ENCODE measurements around the gene TOGARAM2. TPM values are rescaled to one million over a fixed set of nuclear protein-coding genes. Genes with fewer than 3 reads are reported as not detected.
A peak's percentile ranks its signal among the peaks of the same experiment; 100 is the strongest.

TOGARAM2 gene
- total and polyA plus RNA-seq, 7 experiments from 2014 or later = 0.58 to 4.9 (median 1.4) TPM; not detected in 1

GRCh38 chr2:28978606-28979005, 2.5 kb upstream of the TOGARAM2 start:
- POLR2A ChIA-PET = no interaction called here
- no peak for DNase-seq
- no peaks in the 10 kb centered on the region for H3K27me3 ChIP-seq (ENCODE audit: control insufficient read depth in 2 of 2, insufficient read depth in 2 of 2, low read length in 2 of 2)
- H3K4me3 ChIP-seq (ENCODE audit: low read length) = no peak overlapping the region
- H3K9me3 ChIP-seq (ENCODE audit: control insufficient read depth in 2 of 3, low read length in 3 of 3) = no peaks in the 10 kb centered on the region
- intact Hi-C loops (cut with micrococcal nuclease) = no loop called here
- H3K4me1 ChIP-seq (ENCODE audit: control insufficient read depth in 2 of 2, insufficient read depth in 2 of 2, low read length in 2 of 2) = no peaks in the 10 kb centered on the region
- Mint-ChIP-seq H3K4me1 (peaks cover 0 to 4% (median under 1%) of the 10 kb centered on the region in 7 donors), H3K9me3 (peaks cover 0 to 12% (median 3%) of the 10 kb centered on the region in 11 donors), H3K27ac (no peak overlapping the region), H3K4me3 (no peak overlapping the region), H3K27me3 (no peaks in the 10 kb centered on the region), H3K36me3 (peaks cover 0 to 1% (median 0%) of the 10 kb centered on the region in 5 donors)
- ATAC-seq = no peak
- no peak overlapping the region for H3K27ac ChIP-seq (ENCODE audit: low read depth, low read length)
- CTCF ChIA-PET = interaction anchor here (0.6 to 0.7 kb wide), 2 partner anchors 19 to 223 kb away, joined by 3 read pairs; no protein-coding TSS in a partner anchor
- no peaks in the 10 kb centered on the region for H3K36me3 ChIP-seq (ENCODE audit: control insufficient read depth in 2 of 3, insufficient read depth in 3 of 3, low read length in 3 of 3)

- Histone ChIP-seq H3K4me1 (ENCODE audit: control insufficient read depth in 2 of 2, insufficient read depth in 2 of 2, low read length in 2 of 2) (no peaks in the 10 kb centered on the region), H3K27me3 (ENCODE audit: control insufficient read depth in 2 of 2, insufficient read depth in 2 of 2, low read length in 2 of 2) (no peaks in the 10 kb centered on the region), H3K27ac (ENCODE audit: low read depth, low read length) (no peak overlapping the region), H3K36me3 (ENCODE audit: control insufficient read depth in 2 of 3, insufficient read depth in 3 of 3, low read length in 3 of 3) (no peaks in the 10 kb centered on the region), H3K4me3 (ENCODE audit: low read length) (no peak overlapping the region), H3K9me3 (ENCODE audit: control insufficient read depth in 2 of 3, low read length in 3 of 3) (no peaks in the 10 kb centered on the region)
- no peak for ATAC-seq
- no peak for DNase-seq
- ChIA-PET POLR2A (no interaction called here), CTCF (interaction anchor here (0.6 to 1.1 kb wide), 3 partner anchors 13 to 207 kb away, joined by 3 read pairs; no protein-coding TSS in a partner anchor)
- Mint-ChIP-seq H3K36me3 (peaks cover 0 to 1% (median 0%) of the 10 kb centered on the region in 5 donors), H3K4me1 (no peaks in the 10 kb centered on the region), H3K9me3 (peaks cover 0 to 8% (median 0%) of the 10 kb centered on the region in 11 donors), H3K27ac (no peak overlapping the region), H3K27me3 (no peaks in the 10 kb centered on the region), H3K4me3 (no peak overlapping the region)
- intact Hi-C loops (cut with micrococcal nuclease) = no loop called here
Measured at GRCh38 chr2:28979041-28979440, 2.1 kb upstream of the TOGARAM2 start.

GRCh38 chr2:28979576-28980366, 1.3 kb upstream of the TOGARAM2 start:
- POLR2A ChIA-PET = interaction anchor here (1.1 kb wide), 1 partner anchor 31 kb away, joined by 3 read pairs; no protein-coding TSS in a partner anchor
- Histone ChIP-seq H3K27me3 (ENCODE audit: control insufficient read depth in 2 of 2, insufficient read depth in 2 of 2, low read length in 2 of 2) (no peaks in the 10 kb centered on the region), H3K27ac (ENCODE audit: low read depth, low read length) (no peak overlapping the region), H3K36me3 (ENCODE audit: control insufficient read depth in 2 of 3, insufficient read depth in 3 of 3, low read length in 3 of 3) (no peaks in the 10 kb centered on the region), H3K4me1 (ENCODE audit: control insufficient read depth in 2 of 2, insufficient read depth in 2 of 2, low read length in 2 of 2) (no peaks in the 10 kb centered on the region), H3K9me3 (ENCODE audit: control insufficient read depth in 2 of 3, low read length in 3 of 3) (no peaks in the 10 kb centered on the region), H3K4me3 (ENCODE audit: low read length) (no peak overlapping the region)
- H3K4me1 Mint-ChIP-seq = no peaks in the 10 kb centered on the region
- peaks cover 0 to 1% (median 0%) of the 10 kb centered on the region in 5 donors for H3K36me3 Mint-ChIP-seq
- ATAC-seq (no peak), DNase-seq (no peak)
- no peaks in the 10 kb centered on the region for H3K27me3 Mint-ChIP-seq
- H3K27ac Mint-ChIP-seq = no peak overlapping the region
- intact Hi-C loops (cut with micrococcal nuclease) = no loop called here
- CTCF ChIA-PET = interaction anchor here (0.6 to 1.1 kb wide), 2 partner anchors 14 to 207 kb away, joined by 3 read pairs; no protein-coding TSS in a partner anchor
- H3K4me3 Mint-ChIP-seq = no peak overlapping the region
- peaks cover 0 to 2% (median 0%) of the 10 kb centered on the region in 11 donors for H3K9me3 Mint-ChIP-seq

- no peak for ATAC-seq
- intact Hi-C loops (cut with micrococcal nuclease) = no loop called here
Measured at GRCh38 chr2:28980368-28981015, 606 bp upstream of the TOGARAM2 start.

GRCh38 chr2:28981620-28982376, 700 bp downstream of the TOGARAM2 start:
- intact Hi-C loops (cut with micrococcal nuclease) = no loop called here
- H3K27me3 Mint-ChIP-seq = no peaks in the 10 kb centered on the region
- H3K9me3 ChIP-seq (ENCODE audit: control insufficient read depth in 2 of 3, low read length in 3 of 3) = no peaks in the 10 kb centered on the region
- no peaks in the 10 kb centered on the region for H3K27me3 ChIP-seq (ENCODE audit: control insufficient read depth in 2 of 2, insufficient read depth in 2 of 2, low read length in 2 of 2)
- H3K36me3 ChIP-seq (ENCODE audit: control insufficient read depth in 2 of 3, insufficient read depth in 3 of 3, low read length in 3 of 3) = no peaks in the 10 kb centered on the region
- H3K36me3 Mint-ChIP-seq = no peaks in the 10 kb centered on the region
- ChIA-PET POLR2A (no interaction called here), CTCF (no interaction called here)
- DNase-seq = no peak
- no peak overlapping the region for H3K27ac ChIP-seq (ENCODE audit: low read depth, low read length)
- H3K4me3 Mint-ChIP-seq = no peak overlapping the region
- H3K4me1 Mint-ChIP-seq = no peaks in the 10 kb centered on the region
- H3K4me1 ChIP-seq (ENCODE audit: control insufficient read depth in 2 of 2, insufficient read depth in 2 of 2, low read length in 2 of 2) = no peaks in the 10 kb centered on the region
- no peak for ATAC-seq
- H3K27ac Mint-ChIP-seq = peak overlapping the region in 1 of 9 donors; percentile 55
- peaks cover 0 to 2% (median 0%) of the 10 kb centered on the region in 11 donors for H3K9me3 Mint-ChIP-seq
- H3K4me3 ChIP-seq (ENCODE audit: low read length) = no peak overlapping the region

More at GRCh38 chr2:28980368-28981015, 606 bp upstream of the TOGARAM2 start:
- Mint-ChIP-seq H3K4me3 (no peak overlapping the region), H3K27ac (peak overlapping the region in 2 of 9 donors; percentile 14 to 67), H3K27me3 (no peaks in the 10 kb centered on the region), H3K9me3 (peaks cover 0 to 2% (median 0%) of the 10 kb centered on the region in 11 donors), H3K4me1 (no peaks in the 10 kb centered on the region), H3K36me3 (peaks cover 0 to under 1% (median 0%) of the 10 kb centered on the region in 5 donors)
- no peak overlapping the region for H3K4me3 ChIP-seq (ENCODE audit: low read length)
- H3K9me3 ChIP-seq (ENCODE audit: control insufficient read depth in 2 of 3, low read length in 3 of 3) = no peaks in the 10 kb centered on the region
- no peaks in the 10 kb centered on the region for H3K27me3 ChIP-seq (ENCODE audit: control insufficient read depth in 2 of 2, insufficient read depth in 2 of 2, low read length in 2 of 2)
- H3K36me3 ChIP-seq (ENCODE audit: control insufficient read depth in 2 of 3, insufficient read depth in 3 of 3, low read length in 3 of 3) = no peaks in the 10 kb centered on the region
- ChIA-PET POLR2A (interaction anchor here (1.1 kb wide), 1 partner anchor 30 kb away, joined by 3 read pairs; no protein-coding TSS in a partner anchor), CTCF (interaction anchor here (1.1 kb wide), 1 partner anchor 206 kb away, joined by 3 read pairs; no protein-coding TSS in a partner anchor)
- no peaks in the 10 kb centered on the region for H3K4me1 ChIP-seq (ENCODE audit: control insufficient read depth in 2 of 2, insufficient read depth in 2 of 2, low read length in 2 of 2)
- H3K27ac ChIP-seq (ENCODE audit: low read depth, low read length) = no peak overlapping the region
- DNase-seq = no peak

GRCh38 chr2:28982381-28982950, 1.4 kb downstream of the TOGARAM2 start:
- Mint-ChIP-seq H3K4me3 (no peak overlapping the region), H3K27ac (no peak overlapping the region), H3K9me3 (peaks cover 0 to 2% (median 0%) of the 10 kb centered on the region in 11 donors), H3K36me3 (no peaks in the 10 kb centered on the region), H3K27me3 (no peaks in the 10 kb centered on the region), H3K4me1 (no peaks in the 10 kb centered on the region)
- DNase-seq (no peak), ATAC-seq (no peak)
- Histone ChIP-seq H3K27me3 (ENCODE audit: control insufficient read depth in 2 of 2, insufficient read depth in 2 of 2, low read length in 2 of 2) (no peaks in the 10 kb centered on the region), H3K4me3 (ENCODE audit: low read length) (no peak overlapping the region), H3K9me3 (ENCODE audit: control insufficient read depth in 2 of 3, low read length in 3 of 3) (no peaks in the 10 kb centered on the region), H3K4me1 (ENCODE audit: control insufficient read depth in 2 of 2, insufficient read depth in 2 of 2, low read length in 2 of 2) (no peaks in the 10 kb centered on the region), H3K27ac (ENCODE audit: low read depth, low read length) (no peak overlapping the region), H3K36me3 (ENCODE audit: control insufficient read depth in 2 of 3, insufficient read depth in 3 of 3, low read length in 3 of 3) (no peaks in the 10 kb centered on the region)
- intact Hi-C loops (cut with micrococcal nuclease) = no loop called here
- CTCF ChIA-PET = no interaction called here
- POLR2A ChIA-PET = no interaction called here
